Body of pancreas (tissue), 4 donors: ENCODE measurements around the gene ATP8A2. TPM values are rescaled to one million over a fixed set of nuclear protein-coding genes. Genes with fewer than 3 reads are reported as not detected.

Source experiments
- ATAC-seq: fragments of 150-250 bp; one replicate; pipeline ENCODE4 v1.9.1; 2016
- DNase-seq, 4 donors: peaks; one replicate each; pipeline ENCODE4 v3.0.0-alpha.2; 2019
- H3K27ac ChIP-seq, 4 donors: fragments of 200-600 bp; sonication (generic); 1 replicate in 3 of 4; 2 replicates in 1 of 4; pipeline versions ENCODE4 v1.5.1 to v1.6.1; 2016 to 2019; ENCODE audit warnings: mild to moderate bottlenecking in 1 of 4, mixed read lengths in 1 of 4, moderate library complexity in 1 of 4
- H3K27me3 ChIP-seq, 2 donors: fragments of 200-600 bp; sonication (generic); one replicate each; pipeline ENCODE4 v1.6.0; 2016; ENCODE audit warnings: mild to moderate bottlenecking in 1 of 2
- H3K36me3 ChIP-seq, 2 donors: fragments of 200-600 bp; sonication (generic); replicated peaks in 1 of 2; 2 replicates each; pipeline ENCODE4 v1.5.1; 2016; ENCODE audit warnings: low read depth in 2 of 2; ENCODE audit not compliant: insufficient read depth in 1 of 2
- H3K4me1 ChIP-seq: fragments of 200-600 bp; sonication (generic); one replicate; pipeline ENCODE4 v1.6.0; 2016
- H3K4me3 ChIP-seq, 2 donors: fragments of 200-600 bp; sonication (generic); 1 replicate in 1 of 2; 2 replicates in 1 of 2; pipeline ENCODE4 v1.5.1; 2016 to 2019
- H3K9me3 ChIP-seq, 3 donors: fragments of 200-600 bp; sonication (generic); 1 replicate in 2 of 3; 2 replicates in 1 of 3; pipeline ENCODE4 v1.5.1; 2016
- CTCF ChIP-seq, 7 experiments: fragments of 450-650 bp in 4 of 7; fragments of 200-600 bp in 3 of 7; sonication (generic) in 3 of 7; IDR thresholded peaks; one replicate each; pipeline ENCODE4 v1.5.1; 2016 to 2019; ENCODE audit warnings: antibody characterized with exemption in 7 of 7
- POLR2A ChIP-seq, 3 donors: fragments of 450-650 bp; IDR thresholded peaks; one replicate each; pipeline ENCODE4 v1.6.1; 2016; ENCODE audit warnings: antibody characterized with exemption in 3 of 3, mild to moderate bottlenecking in 2 of 3
- WGBS, 2 donors: methylation state at CpG; one replicate each; pipeline ENCODE4 v1.1.5; 2017; 5-methylcytosine and 5-hydroxymethylcytosine counted together
- intact Hi-C: fragments of 100-400 bp; cut with DNase I; formaldehyde crosslinking; loops from one replicate; pipeline ENCODE4 v1.15.1; 2023
- total RNA-seq, 2 donors: library from RNA; depleted of rRNA; stranded (reverse); fragments of >200 nt; gene quantifications; one replicate each; pipeline ENCODE4 v1.1.0, GENCODE V29; 2016

Gene ATP8A2
- total RNA-seq, 2 donors from 2014 or later = under 0.01 TPM; not detected in 1

- no peak for TF ChIP-seq POLR2A (IDR thresholded peaks at IDR 0.05)
- no peak for TF ChIP-seq CTCF (IDR thresholded peaks at IDR 0.05)
- ATAC-seq (no peak), DNase-seq (no peak)
- no peaks in the 10 kb centered on the region for H3K9me3 ChIP-seq
- no peaks in the 10 kb centered on the region for H3K4me1 ChIP-seq
- H3K27me3 ChIP-seq = no peaks in the 10 kb centered on the region
- no peak overlapping the region for H3K27ac ChIP-seq
- 86 to 97% methylated on average over 2 of the region's 2 CpGs for WGBS, 2 donors
- H3K36me3 ChIP-seq = no peaks in the 10 kb centered on the region
- intact Hi-C loops = no loop called here
- no peak overlapping the region for H3K4me3 ChIP-seq
Measured at GRCh38 chr13:25345576-25345975, 26.2 kb upstream of the ATP8A2 start.

- no peak for TF ChIP-seq CTCF (IDR thresholded peaks at IDR 0.05)
- TF ChIP-seq POLR2A (IDR thresholded peaks at IDR 0.05) = no peak
- Histone ChIP-seq H3K36me3 (no peaks in the 10 kb centered on the region), H3K27ac (no peak overlapping the region), H3K4me1 (no peaks in the 10 kb centered on the region), H3K27me3 (no peaks in the 10 kb centered on the region), H3K4me3 (no peak overlapping the region), H3K9me3 (no peaks in the 10 kb centered on the region)
- 75 to 78% methylated on average over 2 of the region's 2 CpGs for WGBS, 2 donors
- DNase-seq = no peak
- ATAC-seq = no peak
- intact Hi-C loops = no loop called here
Measured at GRCh38 chr13:25347151-25347550, 24.6 kb upstream of the ATP8A2 start.

DNA sequence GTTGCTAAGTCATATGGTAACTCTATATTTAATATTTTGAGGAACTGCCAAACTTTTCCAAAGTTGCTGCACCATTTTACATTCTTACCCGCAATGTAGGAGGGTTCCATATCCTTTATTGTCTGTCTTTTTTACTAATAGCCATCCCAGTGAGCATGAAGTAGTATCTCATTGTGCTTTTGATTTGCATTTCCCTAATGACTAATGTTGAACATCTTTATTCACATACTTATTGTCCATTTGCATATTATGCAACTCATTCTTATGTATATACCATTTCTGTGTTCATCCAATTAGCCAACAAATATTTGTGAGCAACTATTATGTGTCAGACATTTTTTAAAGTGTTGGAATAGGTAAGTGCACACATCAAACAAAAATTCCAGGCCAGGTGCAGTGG lies 20.4 kb upstream of the ATP8A2 start:
- DNase-seq (no peak), ATAC-seq (no peak)
- WGBS, 2 donors = 85 to 90% methylated on average over 1 of the region's 1 CpG
- H3K9me3 ChIP-seq = no peaks in the 10 kb centered on the region
- H3K27ac ChIP-seq = no peak overlapping the region
- H3K36me3 ChIP-seq = no peaks in the 10 kb centered on the region
- H3K4me3 ChIP-seq = no peak overlapping the region
- TF ChIP-seq CTCF (IDR thresholded peaks at IDR 0.05) (no peak), POLR2A (IDR thresholded peaks at IDR 0.05) (no peak)
- no peaks in the 10 kb centered on the region for H3K27me3 ChIP-seq
- intact Hi-C loops = no loop called here
- H3K4me1 ChIP-seq = no peaks in the 10 kb centered on the region

- TF ChIP-seq CTCF (IDR thresholded peaks at IDR 0.05) = no peak
- TF ChIP-seq POLR2A (IDR thresholded peaks at IDR 0.05) = no peak
- intact Hi-C loops = no loop called here
Measured at GRCh38 chr13:25352230-25352629, 19.5 kb upstream of the ATP8A2 start.

GRCh38 chr13:25352806-25353205 lies 19.0 kb upstream of the ATP8A2 start:
- Histone ChIP-seq H3K9me3 (no peaks in the 10 kb centered on the region), H3K4me1 (no peaks in the 10 kb centered on the region), H3K36me3 (no peaks in the 10 kb centered on the region), H3K4me3 (no peak overlapping the region), H3K27ac (no peak overlapping the region), H3K27me3 (no peaks in the 10 kb centered on the region)
- WGBS, 2 donors = 53 to 57% methylated on average over 4 of the region's 4 CpGs
- no peak for DNase-seq
- no peak for ATAC-seq
- intact Hi-C loops = no loop called here
- TF ChIP-seq POLR2A (IDR thresholded peaks at IDR 0.05) (no peak), CTCF (IDR thresholded peaks at IDR 0.05) (no peak)

More at GRCh38 chr13:25352230-25352629, 19.5 kb upstream of the ATP8A2 start:
- H3K9me3 ChIP-seq = no peaks in the 10 kb centered on the region
- H3K4me3 ChIP-seq = no peak overlapping the region
- ATAC-seq (no peak), DNase-seq (no peak)
- WGBS, 2 donors = 38 to 45% methylated on average over 3 of the region's 3 CpGs
- H3K27me3 ChIP-seq = no peaks in the 10 kb centered on the region
- H3K27ac ChIP-seq = no peak overlapping the region
- no peaks in the 10 kb centered on the region for H3K36me3 ChIP-seq
- no peaks in the 10 kb centered on the region for H3K4me1 ChIP-seq
